Measurements from ENCODE around the gene GRIP1.

The GRIP1 gene, protein sequence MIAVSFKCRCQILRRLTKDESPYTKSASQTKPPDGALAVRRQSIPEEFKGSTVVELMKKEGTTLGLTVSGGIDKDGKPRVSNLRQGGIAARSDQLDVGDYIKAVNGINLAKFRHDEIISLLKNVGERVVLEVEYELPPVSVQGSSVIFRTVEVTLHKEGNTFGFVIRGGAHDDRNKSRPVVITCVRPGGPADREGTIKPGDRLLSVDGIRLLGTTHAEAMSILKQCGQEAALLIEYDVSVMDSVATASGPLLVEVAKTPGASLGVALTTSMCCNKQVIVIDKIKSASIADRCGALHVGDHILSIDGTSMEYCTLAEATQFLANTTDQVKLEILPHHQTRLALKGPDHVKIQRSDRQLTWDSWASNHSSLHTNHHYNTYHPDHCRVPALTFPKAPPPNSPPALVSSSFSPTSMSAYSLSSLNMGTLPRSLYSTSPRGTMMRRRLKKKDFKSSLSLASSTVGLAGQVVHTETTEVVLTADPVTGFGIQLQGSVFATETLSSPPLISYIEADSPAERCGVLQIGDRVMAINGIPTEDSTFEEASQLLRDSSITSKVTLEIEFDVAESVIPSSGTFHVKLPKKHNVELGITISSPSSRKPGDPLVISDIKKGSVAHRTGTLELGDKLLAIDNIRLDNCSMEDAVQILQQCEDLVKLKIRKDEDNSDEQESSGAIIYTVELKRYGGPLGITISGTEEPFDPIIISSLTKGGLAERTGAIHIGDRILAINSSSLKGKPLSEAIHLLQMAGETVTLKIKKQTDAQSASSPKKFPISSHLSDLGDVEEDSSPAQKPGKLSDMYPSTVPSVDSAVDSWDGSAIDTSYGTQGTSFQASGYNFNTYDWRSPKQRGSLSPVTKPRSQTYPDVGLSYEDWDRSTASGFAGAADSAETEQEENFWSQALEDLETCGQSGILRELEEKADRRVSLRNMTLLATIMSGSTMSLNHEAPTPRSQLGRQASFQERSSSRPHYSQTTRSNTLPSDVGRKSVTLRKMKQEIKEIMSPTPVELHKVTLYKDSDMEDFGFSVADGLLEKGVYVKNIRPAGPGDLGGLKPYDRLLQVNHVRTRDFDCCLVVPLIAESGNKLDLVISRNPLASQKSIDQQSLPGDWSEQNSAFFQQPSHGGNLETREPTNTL

DNA sequence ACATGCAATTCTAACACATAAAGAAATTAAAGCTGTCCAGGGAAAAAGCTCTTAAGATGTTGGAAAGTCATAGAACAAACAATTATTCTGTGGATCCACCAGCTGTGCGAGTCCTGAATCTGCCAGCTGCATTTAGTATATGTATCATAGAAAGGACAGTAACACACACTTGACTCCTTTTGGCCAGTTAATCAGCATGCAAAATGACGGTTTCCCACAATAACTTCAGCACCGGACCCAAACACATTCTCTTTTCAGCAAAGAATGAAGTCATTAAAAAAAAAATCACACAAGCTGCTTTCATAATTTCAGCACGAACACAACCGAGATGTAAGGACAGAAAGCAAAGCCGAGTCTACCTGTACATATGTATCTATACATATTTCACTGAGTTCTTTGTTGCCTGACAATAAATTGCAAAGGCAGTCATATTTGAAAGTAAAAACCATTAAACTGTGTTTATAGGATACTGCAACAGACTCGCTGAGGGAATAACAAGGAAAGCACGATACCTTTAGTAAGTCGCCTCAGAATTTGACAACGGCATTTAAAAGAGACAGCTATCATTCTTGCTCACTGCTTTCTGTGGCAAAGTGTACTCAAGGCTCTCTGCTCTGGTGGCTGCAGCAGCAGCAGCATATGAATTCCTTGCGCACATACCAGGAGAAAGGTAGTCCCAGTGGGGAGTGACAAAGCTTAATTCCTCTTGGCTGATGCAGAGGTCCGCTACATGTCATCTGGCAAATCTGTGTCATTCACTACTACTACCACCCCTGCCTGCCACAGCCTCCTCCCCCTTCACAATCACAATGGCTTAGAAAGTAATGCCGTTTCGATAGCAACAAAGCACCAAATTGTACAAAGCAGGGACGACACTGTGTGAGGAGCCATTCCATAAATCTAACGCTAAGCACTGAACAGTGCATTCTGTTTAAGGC lies at the start of gene GRIP1:
GRIP1 (minus strand) TSS at position 739 of the 938 bp plus-strand sequence; CDS start at position 567, 172 bp downstream.
- DNase-seq, result no peak

DNA sequence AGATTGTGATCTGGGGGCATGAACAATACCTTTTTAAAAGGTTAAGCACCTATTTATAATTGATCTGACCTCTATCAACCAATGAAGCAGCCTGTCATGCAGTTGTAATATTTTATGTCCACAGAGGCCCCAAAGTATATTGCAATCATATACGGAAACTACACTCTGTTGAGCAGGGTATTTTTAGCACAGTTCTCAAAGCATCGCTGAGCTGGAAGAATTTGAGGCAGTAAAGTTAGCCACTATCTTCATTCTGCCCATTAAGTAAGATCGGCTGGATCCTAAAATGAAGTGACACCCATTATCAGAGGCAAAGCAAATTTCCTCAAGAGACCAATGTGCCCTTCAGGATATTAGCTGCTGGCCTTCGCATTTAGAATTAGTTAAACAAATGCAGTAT lies 47.7 kb upstream of the GRIP1 start:
- DNase-seq, result no peak

DNA sequence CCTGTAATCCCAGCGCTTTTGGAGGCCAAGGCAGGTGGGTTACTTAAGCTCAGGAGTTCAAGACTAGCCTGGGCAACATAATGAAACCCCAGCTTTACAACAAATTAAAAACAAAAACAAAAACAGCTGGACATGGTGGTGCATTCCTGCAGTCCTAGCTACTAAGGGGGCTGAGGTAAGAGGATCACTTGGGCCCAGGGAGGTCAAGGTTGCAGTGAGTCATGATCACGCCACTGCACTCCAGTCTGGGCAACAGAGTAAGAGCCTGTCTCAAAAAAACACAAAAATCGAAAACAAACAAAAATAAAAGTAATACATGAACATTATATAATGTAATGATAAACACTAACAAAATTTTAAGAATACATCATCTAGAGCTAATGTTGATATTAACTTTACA lies 46.2 kb upstream of the GRIP1 start:
- no peak for DNase-seq

DNA sequence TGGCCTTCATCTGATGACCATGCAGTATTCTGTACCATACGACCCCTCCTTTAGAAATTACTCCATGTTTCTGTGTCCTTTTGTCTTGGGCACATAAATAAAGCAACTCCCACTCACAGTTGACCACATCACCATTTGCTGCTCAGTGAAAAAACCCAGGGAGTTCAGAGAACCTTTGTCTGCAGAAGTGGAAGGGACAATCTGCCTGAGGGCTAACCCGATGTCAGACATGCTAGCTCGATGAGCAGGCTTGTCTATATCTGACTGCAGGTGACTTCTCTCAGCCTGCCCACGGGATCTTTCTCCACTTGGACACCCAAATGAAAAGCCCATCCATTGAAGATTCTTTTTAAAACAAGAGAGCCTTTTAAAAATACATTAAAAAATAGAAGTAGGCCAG lies 45.7 kb upstream of the GRIP1 start:
- DNase-seq, result no peak

DNA sequence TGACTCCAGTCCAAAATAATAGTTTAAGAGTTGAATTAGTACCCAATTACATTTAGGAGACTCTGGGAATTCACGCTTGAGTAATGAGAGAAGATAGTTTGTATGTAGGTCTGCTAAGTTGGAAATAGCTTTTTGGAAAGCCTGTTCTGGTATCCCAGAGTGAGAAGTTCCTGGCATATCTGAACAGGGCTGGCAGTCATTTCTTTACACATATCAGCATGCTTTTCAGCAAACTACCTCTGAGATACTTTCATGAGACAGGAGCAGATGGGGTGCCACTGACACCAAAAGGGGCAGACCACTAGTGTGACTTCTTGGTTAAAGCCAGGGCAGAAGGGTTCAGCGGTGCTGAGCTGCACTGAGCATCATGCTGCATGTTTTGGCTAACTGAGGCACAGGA lies 45.1 kb upstream of the GRIP1 start:
- DNase-seq, result no peak

DNA sequence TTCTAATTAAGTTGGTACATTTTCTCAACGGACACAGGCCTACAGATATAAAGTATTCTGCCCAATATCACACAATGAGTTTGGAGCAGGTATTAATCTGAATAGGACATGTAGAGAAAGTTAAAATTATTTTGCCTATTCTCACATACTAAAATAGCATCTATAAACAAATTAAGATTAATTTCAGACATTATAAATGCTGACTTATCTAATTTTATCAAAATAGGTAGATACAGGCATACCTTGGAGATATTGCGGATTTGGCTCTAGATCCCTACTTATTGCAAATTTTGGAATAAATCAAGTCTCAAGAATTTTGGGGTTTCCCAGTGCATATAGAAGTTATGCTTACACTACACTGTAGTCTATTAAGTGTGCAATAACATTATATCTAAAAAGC lies 41.0 kb upstream of the GRIP1 start:
- DNase-seq, result no peak

DNA sequence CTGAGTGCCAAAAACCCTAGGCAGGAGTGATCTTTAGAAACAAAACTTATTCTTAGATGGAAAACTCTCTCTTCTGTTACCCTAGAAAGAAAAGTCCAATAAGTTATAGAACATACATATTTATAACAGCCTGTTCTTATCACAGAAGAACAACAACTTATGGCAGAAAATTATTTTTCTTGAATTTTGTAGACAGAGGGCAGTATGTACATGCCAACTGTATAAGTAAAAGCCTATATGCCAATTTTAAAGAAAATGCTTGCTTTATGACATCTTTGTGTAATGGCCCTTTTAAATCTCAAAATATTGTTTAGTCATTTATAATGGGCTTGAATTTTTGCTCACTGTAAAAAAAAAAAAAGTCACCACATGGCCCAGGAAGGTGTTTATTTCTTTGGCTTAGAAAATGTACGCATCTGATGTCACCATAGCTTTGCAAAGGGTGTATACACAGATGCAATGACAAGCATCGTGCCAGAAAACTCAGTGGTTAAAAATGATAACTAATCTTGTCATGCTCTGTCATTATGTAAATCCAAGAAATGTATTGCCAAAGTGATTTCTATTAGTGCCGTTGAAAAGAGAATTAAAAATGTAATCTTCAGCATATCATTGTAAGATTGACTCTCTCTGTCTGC lies 38.3 kb upstream of the GRIP1 start:
- DNase-seq, result no peak

DNA sequence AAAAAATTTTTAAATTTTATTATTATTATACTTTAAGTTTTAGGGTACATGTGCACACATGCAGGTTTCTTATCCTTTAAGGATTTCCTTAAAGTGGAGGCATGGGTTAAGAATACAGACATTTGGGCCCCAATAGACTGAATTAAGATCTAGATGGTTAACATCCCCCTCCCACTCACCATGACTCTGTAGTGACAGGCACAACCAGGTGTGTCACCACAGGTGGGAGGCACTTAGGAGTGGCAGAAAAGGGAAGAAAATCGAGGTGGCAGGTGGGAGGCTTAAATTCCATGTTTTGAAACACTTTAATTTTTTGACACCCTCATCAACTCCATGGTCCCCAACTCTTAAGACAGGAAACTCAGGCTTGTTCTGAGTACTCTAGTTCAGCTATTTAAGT lies 37.6 kb upstream of the GRIP1 start:
- DNase-seq, result no peak

DNA sequence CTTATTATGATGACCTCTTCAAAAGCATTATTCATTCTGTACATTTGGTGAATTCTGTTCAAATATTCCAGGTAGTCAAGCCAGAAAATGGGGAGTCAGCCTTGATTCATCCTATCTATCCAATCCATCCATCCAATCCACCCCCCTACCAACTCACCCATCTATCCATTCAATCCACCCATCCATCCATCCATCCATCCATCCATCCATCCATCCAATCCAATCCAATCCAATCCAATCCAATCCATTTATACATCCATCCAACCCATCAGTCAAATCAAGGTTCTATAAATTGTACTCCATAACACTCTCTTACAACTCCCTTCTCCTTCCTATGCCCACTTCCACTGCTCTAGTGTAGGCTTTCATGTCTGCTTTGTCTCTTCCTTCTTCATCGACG lies 35.8 kb upstream of the GRIP1 start:
- DNase-seq, result no peak

DNA sequence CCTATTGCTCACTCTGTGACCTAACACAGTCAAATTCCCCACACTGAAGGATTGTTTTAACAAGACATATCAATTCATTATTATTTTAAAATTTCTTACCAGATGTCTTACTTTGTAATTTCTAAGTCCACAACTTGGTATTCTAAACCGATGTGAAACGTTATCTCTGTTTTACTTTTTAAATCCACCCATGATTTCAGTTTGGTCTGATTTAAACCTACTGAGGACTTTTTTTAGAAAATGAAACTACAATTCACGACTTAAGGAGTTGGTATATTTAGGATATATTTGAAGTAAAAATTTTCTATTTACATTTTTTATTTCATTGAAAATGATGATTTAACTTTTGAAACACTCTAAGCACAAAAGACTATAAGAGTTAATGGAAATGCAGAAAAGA lies 35.1 kb upstream of the GRIP1 start:
- DNase-seq, result no peak

DNA sequence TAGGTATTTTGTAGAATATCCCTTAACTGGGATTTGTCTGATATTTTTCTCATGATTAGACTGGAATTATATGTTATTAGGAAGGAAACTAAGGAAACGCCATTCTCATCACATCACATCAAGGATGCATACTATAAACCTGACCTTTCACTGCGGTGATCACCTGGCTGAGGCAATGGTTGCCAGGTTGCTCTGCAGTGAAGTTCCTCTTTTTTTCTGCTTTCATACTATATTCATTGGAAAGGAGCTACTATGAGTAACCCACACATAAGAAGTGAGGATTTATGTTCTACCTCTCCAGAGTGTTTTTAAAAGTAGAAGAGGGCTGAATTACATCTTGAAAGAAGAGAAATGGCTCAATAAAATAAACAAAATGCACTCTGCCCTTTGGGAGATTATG lies 31.0 kb upstream of the GRIP1 start:
- no peak for DNase-seq

DNA sequence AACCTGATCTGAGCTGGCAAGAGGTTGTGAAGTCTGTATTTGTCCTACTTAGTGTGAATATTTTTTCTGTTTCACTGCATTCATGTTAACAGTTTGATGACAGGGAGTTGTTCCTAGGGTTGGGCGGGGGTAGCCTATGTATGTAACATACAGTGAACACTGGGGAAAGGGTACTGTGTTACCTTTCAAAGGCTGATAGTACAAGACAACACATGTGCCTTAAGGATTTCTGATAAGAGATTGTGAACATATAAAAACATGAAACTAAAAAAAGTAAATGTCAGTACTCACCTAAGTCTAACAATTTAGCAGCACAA lies 30.5 kb upstream of the GRIP1 start:
- no peak for DNase-seq

DNA sequence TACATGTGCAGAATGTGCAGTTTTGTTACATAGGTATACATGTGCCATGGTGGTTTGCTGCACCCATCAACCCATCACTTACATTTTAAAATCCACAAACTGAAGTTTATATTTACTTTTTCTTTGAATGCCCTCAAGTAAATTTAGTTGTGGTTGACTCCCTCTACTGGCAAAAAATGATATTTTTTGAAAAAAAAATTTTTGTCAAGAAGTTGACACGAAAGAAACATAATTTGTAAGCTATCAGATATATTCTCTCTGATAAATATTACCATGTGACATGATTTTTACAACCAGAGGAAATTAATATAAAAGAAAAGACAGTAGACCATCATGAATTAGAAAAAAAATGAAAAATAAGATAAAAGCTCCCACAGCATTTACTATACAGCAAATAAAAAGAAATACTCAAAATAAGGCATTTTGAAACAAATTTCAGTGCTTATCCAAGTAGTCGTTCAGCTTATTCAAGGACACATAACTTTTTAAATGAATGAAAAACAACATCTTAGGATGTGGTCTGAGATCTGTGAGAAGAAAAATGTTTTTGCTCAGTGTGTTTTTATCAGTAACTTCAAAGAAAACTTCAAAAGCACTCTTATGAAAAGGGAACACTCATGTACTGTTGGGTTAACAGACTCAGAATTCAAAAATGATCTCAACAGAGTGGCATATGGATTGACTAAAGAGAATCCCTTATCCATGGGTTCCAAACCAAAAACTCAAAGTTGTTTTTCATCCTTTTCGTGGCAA lies 30.0 kb upstream of the GRIP1 start:
- DNase-seq, result no peak

DNA sequence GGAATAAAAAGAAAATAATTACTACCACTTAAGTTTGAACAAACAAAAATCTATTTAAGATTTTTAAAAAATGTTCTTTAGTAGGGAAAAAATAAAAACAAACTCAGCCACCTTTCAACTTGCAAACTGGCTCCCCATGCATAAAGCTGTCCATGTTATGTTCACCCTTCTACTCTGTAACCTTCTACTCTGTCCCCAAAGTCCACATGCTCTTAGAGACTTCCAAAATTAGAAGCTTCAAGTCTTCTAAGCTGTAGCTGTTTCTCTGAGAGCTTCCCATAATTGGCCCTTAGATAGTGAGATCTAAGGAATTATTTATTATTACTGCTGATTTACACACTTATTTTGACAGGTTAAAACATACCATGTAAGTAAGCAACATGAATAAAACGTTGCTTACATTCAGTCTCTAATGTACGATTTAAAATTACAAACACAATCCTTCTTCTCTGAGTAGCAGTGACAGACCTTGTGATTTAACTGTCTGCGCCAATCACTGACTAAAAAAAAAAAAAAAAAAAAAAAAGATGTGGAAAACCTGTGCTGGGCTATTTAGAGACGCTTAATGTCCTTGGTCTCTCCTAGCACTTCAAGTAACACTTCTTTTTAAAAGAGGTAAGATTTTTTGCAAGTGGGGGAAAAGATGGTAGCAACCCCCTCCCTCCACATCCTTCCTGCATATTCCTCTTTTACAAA lies 28.3 kb upstream of the GRIP1 start:
- no peak for DNase-seq

DNA sequence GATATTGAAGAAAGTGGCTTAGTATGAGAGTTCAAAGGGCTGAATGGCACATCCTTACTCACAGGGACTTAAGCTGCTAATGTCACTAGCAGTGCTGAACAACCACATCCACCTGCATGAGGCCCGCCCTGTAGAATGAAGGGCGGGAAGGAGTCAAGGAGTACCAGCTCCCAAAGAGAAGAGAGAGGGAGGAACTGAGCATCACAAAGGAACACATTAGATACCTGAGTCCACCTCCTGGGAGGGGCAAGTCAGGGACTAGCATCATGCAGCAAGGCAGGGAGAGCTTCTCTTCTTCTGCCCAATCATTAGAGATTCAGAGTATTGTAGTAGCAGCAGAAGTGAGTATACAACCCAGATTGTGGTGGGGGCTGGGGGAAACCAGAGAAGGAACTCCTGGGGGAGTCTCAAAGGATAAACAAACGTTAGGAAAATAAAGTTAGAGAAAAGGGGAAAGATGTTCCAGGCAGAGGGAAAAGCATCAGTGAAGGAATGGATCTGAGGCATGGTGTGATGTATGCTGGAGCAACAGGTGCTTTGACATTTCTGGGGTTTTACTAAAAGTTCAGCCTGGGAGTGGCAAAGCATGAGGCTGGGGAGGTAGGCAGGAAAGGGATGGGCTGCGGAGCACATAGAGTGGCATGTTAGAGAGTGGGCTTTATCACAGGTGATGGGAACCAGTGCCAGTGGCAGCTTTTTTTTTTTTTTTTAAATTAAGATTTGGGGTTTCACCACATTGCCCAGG lies 21.0 kb upstream of the GRIP1 start:
- no peak for DNase-seq

DNA sequence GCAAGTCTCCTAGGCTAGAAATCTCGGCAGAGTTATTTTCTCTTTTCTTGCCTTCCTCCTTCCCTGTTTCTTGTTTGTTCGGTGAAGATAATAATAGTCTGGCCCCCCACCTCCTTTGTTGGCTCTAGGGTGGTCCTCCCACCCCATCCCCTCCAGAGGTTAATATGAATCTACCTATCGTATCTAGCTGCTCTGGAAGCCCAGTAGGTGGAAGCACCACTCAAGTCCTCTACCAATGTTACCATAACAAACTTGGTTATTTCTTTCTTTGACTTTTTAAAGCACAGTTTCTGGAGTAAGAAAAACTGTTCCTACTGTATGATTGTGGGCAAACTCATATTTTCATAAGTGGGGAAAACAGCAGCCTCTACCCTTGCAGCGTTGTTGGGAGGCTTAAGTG lies 19.7 kb upstream of the GRIP1 start:
- no peak for DNase-seq

DNA sequence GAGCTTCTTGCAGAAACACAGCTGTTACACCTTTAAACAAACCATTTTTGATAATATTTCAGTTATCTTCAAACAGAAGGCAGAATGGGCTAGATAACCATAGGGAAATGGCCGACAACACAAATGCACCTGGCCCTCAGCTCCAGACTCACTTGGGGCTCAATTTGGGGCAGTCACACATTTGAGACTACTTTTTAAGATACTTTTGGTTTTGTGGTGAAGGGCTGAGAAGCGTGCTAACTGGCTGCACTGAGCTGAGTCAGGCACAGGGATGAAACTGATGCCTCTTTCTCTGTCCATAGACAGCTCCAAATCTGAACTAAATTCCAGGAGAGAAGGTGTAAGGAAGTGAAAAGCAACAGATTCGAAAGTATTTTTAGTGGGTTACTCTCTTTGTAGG lies 18.5 kb upstream of the GRIP1 start:
- no peak for DNase-seq

DNA sequence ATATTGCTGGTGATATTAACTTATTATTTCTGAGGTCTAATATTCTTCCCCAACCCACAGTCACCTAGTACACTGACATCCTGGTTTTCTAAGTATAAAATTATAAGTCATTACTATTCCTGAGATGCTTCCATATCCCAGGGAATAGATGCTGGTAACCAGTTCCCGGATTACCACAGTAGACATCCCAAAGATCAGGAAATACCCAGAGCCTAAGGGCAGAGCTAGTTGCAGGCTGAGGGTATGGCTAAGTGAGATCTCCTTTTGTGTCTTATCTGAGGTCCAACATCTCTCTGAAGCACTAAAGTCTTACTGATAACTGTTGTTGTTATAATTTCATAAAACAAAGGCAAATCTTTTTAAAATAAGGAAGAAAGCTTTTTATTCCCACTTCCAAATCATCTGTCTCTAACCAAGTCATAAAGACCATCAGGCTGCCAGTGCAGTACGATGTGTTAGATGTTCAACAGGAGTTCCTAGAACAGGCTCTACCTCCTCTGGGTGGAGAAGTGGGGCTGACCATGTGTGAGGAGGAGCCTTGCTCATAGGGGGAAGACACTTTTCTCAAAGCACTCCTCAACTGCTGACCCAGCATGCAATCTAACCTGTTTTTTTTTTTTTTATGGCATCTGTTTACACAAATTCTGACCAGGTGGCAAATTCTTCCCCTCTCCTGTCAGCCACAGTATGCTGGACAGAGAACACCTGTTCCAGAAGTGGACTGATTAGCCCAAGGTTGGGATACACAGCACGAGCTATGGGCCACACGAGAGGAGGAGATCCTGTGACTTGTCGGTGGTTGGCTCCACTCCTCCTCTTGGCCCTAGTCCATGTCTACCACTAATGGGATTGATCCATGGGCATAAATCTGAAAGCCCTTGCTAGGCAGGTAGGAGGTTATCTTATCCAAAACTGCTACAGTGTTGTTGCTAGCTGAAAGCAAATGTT lies 16.1 kb upstream of the GRIP1 start:
- no peak for DNase-seq
